Iris pigment epithelial cell (primary cell): ENCODE measurements around the gene P3H3.

Source experiments
- DNase-seq: peaks from one replicate; pipeline ENCODE4 v3.0.0-alpha.2; 2011; ENCODE audit warnings: low read depth

Gene P3H3

DNA sequence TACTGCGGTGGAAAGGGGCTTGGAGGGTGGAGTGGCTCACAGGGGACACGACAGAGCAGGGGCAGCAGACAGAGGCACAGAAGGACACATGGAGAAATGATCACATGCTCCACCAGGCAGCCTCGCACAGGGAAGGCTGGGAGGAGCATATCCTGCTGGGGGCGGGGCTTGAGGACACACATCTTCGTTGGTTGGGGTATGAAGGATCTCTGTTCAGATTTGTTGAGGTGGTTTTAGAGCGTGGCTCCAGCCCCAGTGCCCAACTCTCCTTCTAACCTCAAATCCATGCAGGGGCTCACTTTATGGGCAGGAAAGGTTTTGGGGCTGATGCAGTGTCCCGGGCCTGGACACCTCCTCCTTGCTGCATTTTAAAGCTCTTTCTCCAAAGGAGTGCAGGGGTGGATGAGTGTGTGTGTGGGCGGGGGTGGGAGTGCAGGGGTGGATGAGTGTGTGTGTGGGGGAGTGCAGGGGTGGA lies 733 bp upstream of the P3H3 start:
- DNase-seq, result peak; percentile 82

DNA sequence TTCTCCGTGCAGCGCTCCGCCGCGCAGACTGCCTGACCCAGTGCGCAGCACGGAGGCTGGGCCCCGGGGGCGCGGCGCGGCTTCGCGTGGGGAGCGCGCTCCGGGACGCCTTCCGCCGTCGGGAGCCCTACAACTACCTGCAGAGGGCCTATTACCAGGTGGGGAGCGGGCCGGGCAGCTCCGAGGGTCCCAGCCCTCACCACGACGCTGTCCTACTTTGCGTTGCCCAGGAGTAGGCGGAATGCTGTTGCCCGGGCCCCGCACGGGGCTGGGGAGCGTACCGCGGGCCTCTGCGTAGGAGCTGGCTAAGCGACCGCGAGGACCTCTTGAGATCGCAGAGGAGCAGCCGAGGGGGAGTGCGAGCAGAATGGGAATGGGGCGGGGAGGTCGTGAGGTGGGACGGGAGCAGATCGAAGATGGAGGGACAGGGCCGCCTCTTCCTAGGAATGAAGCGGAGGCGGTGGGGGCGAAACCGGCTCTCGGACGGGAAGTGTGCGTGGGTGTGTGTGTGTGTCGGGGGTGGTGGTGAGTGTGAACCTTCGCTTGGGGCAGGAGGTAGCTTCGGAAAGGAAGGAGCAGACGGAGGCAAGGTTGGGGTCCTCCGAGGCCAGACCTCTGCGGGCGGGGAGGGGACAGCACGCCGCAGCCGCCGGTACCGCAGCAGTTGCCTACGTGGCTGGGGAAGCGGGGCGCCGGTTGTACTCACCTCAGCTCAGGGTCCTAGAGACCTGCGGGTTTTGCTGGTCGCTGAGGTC lies 751 bp downstream of the P3H3 start:
- DNase-seq, result peak; percentile 78

DNA sequence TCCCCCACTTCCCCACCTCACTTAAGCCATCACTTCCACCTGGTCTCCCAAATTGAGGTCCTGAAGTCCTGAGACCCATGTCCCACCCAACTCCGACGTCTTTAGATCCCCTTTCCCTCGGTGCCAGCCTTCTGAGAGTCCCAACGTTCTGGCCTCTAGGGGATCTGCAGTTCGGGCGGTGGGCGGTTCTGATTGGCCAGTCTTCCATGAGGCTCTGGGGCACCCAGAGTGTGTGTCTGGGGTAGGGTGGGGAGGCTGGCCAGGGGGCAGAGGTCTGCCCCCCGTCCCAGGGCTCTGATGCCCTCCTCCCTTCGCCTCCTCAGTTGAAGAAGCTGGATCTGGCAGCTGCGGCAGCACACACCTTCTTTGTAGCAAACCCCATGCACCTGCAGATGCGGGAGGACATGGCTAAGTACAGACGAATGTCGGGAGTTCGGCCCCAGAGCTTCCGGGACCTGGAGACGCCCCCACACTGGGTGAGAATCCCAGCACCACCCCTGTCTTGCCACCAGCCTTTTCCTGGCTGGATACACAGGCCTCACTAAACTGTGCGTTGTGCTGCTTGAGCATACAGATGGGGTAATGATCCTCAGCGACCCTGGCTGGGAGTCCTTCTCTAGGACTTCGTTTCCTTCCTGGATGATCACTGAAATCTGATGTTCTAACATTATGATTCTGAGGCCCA lies 1.5 kb downstream of the P3H3 start:
- no peak for DNase-seq

DNA sequence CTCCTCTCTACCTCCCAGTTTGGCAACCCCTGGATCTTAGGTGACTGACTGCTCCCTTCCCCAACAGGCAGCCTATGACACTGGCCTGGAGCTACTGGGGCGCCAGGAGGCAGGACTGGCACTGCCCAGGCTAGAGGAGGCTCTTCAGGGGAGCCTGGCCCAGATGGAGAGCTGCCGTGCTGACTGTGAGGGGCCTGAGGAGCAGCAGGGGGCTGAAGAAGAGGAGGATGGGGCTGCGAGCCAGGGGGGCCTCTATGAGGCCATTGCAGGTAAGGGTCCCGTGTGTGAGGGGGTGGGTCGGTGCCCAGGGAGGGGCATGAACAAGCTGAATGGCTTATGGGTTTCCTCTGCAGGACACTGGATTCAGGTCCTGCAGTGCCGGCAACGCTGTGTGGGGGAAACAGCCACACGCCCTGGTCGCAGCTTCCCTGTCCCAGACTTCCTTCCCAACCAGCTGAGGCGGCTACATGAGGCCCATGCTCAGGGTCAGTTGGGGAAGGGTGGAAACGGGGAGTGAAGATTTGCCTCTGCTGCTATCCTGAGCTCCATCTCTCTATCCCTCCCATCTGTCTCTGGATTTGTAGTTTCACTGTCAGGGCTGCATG lies 2.2 kb downstream of the P3H3 start:
- DNase-seq, result no peak

DNA sequence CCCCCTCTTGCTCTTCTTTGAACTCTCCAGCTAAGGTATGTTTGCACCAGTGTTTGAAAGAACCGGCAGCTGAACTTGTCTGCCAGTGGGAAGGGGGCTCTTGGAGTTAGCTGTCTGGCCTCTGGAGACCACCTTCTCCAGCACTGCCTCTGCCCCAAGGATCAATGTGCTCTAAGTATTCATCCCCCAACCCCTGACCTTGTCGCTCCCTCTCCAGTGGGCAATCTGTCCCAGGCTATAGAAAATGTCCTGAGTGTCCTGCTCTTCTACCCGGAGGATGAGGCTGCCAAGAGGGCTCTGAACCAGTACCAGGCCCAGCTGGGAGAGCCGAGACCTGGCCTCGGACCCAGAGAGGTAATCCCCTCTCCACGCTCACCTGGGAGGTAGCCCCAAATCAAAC lies 2.8 kb downstream of the P3H3 start:
- DNase-seq, result no peak

DNA sequence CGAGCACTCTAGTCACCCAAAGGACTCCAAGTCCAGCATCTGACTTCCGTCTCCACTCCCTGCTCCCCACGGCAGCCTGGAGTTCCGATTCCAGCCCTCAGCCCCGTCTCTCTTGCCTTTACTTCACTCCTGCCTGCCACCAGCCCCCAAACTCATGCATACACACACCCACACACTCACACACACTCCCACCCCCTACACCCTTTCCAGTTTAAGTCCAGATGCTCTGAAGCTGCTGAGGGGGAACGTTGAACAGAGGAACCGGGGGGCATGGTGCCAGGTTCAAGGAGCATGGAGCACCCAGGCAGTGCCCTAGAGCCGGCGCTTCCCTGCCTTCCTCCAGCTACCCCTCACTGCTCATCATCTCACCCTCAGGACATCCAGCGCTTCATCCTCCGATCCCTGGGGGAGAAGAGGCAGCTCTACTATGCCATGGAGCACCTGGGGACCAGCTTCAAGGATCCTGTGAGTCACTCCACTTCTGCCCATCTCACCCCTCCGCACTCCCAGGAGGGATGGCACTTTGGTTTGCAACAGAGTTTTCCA lies 3.3 kb downstream of the P3H3 start:
- no peak for DNase-seq

DNA sequence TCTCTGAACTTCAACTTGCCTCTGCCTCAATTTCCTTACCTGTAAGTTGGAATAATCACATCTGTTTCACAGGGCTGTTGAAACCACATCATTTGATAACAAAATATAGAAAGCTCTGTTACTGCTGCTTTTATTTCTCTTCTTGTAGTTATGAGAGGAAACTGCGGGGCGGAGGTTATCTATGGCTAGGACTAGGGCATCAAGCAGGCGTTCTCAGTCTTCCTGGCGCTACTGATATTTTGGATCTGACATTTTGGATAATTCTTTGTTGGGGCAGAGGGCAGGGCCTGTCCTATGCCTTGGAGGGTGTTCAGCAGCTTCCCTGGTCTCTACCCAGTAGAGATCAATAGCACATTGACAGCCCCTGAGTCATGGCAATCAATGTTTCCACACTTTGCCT lies 3.9 kb downstream of the P3H3 start:
- DNase-seq, result no peak

DNA sequence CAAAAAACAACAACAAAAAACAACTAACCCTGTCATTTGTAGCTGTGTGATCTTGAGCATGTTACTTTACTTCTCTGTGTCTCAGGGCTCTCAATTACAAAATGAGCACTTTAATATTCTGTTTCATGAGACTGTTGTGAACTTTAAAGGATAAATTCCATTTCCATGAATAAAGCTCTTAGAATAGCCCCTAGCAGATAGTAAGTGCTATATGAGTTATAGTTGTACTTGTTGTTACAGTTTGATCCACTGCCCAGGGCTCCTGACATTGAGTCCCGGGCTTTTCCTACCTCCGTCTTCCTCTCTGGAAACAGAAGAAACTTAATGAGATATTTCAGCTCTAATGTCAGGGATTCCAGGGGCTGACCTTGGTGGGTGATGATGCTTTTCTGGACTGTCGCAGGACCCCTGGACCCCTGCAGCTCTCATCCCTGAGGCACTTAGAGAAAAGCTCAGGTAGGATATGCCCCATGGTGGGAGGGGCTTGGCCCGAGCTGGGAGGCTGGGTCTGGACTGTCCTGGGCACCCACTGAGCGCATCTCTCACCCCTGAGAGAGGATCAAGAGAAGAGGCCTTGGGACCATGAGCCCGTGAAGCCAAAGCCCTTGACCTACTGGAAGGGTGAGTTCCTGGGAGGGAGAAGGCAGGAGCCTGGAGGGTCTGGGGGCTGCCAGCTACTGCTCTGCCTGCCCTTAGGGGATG lies 5.1 kb downstream of the P3H3 start:
- DNase-seq, result no peak

DNA sequence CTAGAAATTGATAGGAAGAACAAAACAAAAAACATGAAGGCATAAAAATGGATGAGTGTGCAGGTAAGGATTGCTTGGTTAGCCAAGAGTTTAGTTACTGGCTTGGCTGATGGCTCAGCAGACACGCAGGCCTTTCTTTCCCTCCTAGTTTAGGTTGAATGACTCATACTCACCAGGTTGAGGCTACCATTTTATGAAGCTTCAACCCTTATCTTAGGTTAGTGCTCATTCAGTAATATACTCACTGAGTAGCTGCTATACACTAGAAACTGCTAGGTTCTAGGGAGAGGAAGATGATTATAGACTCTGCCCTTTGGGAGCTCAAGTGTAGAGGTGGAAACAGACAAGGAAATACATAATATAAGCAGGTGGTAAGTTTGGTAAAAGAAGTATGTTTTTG lies 6.0 kb downstream of the P3H3 start:
- DNase-seq, result no peak

DNA sequence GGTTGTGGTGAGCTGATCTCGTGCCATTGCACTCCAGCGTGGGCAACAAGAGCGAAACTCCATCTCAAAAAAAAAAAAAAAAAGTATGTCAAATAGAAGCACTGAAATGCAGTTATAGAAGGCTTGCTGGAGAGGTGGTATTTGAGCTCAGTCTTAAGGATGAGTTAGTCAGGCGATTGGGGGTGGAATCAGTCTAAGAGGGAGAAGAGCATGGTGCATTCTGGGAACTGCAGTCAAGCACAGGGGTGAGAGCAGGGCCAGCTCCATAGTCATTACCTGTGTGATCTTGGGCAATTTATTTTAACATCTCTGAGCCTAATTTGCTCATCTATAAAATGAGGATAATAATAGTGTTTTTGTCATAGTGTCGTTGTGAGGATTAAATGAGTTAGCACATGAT lies 6.7 kb downstream of the P3H3 start:
- peak; percentile 15 for DNase-seq

DNA sequence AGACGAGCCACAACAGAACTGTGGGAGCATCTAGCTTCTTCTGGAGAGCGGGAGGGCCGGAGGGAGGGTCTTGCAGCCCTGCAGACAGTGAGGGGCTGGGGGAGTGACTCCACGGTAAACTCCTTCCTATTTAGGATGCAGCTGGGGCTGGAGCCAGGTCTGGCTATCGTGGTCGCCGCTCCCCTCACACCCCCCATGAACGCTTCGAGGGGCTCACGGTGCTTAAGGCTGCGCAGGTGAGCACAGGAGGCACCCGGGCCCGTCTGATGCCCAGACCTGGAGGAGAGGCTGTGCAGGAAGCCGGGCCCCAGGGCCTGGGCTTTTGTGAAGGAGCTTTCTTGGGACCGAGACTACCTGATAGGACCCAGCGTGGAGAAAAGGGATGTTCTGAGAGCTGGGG lies 8.6 kb downstream of the P3H3 start:
- DNase-seq, result no peak

DNA sequence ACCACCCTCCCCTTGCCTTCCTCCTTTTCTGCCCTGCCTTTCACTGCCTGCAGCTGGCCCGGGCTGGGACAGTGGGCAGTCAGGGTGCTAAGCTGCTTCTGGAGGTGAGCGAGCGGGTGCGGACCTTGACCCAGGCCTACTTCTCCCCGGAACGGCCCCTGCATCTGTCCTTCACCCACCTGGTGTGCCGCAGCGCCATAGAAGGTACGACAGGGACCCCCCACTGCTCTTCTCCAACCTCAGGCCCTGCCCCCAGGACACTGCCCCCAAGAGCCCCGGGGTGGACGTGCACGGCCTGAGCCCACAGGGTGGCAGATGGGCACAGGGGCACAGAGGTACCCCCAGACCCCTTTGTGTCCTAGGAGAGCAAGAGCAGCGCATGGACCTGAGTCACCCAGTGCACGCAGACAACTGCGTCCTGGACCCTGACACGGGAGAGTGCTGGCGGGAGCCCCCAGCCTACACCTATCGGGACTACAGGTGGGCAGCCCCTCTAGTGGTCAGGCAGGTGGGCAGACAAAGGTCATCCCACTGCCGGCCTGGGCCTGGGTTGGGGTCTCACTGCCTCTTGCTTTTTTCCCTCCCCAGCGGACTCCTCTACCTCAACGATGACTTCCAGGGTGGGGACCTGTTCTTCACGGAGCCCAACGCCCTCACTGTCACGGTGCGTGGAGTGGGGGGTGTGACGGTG lies 9.3 kb downstream of the P3H3 start:
- no peak for DNase-seq

DNA sequence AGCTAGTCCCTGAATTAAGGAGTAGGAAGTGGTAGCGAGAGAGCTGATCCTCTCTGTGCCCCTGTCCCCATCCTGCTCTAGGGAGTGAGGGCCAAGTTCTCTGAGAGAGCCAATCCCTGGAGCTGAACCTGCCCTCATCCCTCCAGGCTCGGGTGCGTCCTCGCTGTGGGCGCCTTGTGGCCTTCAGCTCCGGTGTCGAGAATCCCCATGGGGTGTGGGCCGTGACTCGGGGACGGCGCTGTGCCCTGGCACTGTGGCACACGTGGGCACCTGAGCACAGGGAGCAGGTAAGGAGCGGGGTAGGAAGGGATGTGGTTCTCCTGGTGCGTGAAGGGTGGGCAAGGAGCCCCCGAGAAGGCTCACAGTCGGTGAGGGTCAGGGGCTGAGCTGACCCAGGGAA lies 10.6 kb downstream of the P3H3 start:
- DNase-seq, result no peak

DNA sequence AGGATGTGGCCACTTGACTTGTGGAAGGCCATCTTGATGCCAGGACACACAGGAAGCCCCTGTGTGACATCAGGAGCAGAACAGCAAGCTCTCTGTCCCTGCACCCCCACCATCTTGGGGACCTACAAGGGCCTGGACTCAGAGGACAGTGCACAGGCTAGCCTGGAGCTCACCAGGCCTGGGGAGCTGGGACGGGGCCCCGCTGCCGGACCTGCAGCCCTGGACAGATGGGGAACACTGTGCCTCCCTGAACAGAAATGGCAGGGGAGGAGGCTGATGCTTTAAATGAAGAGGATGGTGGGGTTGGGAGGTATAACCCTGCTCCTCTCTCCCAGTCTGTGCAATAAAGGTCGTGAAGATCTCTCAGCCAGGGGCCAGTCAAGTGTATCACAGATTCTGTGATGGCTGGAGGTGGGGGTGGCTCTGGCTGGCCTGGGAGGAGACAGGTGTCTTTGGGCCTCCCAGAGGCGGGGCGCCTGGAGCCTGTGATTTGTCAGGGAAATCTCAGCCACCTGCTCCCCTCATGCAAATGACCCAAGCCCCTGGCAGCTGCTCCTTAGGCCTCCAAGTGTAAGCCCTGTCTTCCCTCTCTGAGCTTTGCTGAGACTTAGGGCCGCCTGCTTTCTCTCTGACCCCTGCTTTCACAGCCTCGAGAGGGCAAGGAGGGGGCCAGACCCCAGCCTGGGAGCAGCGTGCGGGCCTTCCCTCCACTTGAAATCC lies 11.4 kb downstream of the P3H3 start:
- DNase-seq, result no peak

DNA sequence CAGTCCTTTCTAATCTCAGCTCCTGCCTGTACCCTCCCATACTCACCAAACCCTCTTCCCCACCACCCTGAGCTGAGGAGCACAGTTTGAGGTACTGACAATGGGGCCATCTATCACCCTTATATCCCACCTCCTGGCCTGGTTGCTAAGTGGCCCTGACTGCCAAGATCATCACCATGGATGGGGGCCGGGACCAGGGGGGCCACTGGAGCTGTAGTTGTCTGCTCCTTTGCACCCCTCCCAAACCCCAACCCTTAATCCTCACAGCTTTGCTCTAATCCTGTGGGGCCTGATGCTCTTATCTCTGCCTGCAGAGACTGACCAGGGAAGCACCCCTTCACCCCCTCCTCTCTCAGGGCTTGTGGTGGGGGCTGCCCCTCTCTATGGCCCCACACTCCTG lies 12.1 kb downstream of the P3H3 start:
- DNase-seq, result no peak

DNA sequence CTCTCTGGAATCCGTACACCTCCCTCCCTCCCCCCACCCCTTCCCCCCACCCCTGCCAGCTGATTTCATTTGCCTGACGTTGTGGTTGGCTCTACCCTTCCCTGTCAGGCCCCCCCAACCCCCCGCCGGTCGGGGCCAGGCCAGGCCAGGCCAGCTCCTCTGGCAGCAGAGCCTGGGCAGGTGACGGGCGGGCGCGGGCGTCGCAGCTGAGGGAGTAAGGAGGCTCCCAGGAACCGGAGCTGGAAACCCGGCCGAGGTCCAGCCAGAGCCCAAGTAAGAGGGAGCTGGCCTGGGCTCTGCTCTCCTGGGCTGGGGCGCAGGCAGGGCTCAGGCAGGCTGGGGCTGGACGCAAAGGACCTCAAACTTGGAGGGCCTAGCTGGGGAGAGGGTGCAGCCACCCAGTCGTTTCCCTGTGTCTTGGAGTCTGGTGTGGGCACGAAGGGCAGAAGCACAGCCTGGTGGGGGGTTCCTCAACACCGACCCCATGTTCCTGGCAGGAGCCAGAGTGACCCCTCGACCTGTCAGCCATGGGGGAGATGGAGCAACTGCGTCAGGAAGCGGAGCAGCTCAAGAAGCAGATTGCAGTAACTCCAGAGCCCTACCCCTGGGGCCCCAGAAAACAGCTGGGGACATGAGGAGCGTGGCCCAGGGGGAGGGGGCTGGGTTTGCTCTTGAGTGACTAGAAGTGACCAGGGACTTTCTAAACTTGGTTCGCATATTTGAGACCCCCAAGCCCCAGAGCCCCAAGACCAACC lies 12.7 kb downstream of the P3H3 start, which contains the start of gene GNB3:
GNB3 (plus strand) TSS at position 165 of the 755 bp plus-strand sequence; CDS start at position 528, 363 bp downstream.
- DNase-seq, result no peak

DNA sequence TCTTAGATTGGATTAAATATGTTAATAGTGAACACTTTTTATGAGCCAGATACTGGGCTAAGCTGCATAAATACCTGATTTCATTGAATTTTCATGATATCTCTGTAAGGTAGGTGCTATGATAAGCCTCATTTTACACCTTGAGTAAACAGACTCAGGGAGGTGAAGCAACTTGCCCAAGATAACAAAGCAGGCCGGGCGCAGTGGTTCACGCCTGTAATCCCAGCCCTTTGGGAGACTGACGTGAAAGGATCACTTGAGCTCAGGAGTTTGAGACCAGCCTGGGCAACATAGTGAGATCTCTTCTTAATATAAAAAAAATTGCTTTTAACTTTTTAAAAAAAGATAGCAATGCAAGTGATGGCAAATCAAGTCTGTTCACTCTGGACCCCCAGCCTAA lies 13.9 kb downstream of the P3H3 start:
- no peak for DNase-seq

DNA sequence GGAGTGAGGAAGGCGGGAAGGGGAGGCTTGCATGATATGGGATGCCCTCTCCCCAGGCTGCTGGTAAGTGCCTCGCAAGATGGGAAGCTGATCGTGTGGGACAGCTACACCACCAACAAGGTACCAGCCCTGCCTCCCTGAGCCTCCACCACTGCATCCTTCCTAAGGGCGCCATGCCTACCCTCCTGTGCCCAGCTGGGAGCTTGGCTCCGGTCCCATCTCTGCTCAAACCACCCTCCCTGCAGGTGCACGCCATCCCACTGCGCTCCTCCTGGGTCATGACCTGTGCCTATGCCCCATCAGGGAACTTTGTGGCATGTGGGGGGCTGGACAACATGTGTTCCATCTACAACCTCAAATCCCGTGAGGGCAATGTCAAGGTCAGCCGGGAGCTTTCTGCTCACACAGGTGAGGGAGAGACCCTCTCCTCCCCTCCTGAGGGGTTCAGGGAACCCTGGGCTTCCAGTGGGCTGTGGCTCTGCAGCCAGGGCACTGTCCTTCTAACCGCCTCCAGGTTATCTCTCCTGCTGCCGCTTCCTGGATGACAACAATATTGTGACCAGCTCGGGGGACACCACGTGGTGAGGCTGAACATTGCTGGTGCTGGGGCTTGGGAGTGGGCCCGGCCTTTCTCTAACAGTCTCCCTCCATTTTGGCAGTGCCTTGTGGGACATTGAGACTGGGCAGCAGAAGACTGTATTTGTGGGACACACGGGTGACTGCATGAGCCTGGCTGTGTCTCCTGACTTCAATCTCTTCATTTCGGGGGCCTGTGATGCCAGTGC lies 15.1 kb downstream of the P3H3 start:
- no peak for DNase-seq

DNA sequence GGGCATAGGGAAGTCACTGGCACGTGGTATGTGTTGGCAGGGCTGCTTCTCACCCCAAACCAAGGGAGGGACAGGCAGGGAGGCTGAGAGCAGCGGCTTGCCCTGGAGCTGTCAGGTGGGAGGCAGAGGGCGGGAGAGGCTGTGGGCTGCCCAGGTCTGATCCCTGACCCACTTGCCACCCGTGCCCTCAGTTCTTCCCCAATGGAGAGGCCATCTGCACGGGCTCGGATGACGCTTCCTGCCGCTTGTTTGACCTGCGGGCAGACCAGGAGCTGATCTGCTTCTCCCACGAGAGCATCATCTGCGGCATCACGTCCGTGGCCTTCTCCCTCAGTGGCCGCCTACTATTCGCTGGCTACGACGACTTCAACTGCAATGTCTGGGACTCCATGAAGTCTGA lies 17.2 kb downstream of the P3H3 start:
- no peak for DNase-seq
